Fibroblast of peridontal ligament (primary cell): Measurements from ENCODE around the gene ABCB11.
"Not testable (repeated sequence)": the region's sequence is repeated elsewhere in the genome, so short reads cannot be mapped to it uniquely, and the experiment has no call there.

Experiments used
- DNase-seq: peaks from one replicate; pipeline ENCODE4 v3.0.0-alpha.2; 2010; ENCODE audit errors: extremely low read depth

Gene ABCB11

DNA sequence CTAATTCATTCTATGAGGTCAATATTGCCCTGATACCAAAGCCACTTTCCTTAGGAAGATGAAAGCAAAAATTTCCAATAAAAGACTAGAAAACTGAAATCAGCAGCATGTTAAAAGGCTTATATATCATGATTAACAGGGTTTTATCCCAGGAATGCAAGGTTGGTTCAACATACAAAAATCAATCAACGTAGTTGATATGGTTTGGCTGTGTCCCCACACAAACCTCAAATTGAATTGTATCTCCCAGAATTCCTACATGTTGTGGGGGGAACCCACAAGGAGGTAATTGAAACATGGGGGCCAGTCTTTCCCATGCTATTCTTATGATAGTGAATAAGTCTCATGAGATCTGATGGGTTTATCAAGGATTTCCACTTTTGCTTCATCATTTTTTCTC, 11.7 kb upstream of the ABCB11 start:
- DNase-seq: no peak

DNA sequence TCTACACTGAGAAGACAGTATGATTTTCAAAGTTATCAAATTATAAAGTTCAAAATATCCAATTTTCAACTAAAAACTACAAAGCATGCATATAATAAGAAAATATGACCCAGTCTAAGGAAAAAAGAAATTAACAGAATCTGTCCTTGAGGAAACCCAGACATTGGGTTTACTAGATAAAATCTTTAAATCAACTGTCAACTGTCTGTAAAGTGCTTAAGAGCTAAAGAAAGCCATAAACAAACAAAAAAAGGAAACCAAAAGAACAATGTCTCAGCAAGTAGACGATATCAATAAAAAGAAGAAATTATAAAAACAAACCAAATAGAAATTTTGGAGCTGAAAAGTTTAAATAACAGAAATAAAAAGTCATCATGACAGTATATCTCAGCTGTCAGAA, 10.5 kb upstream of the ABCB11 start:
- DNase-seq: no peak

DNA sequence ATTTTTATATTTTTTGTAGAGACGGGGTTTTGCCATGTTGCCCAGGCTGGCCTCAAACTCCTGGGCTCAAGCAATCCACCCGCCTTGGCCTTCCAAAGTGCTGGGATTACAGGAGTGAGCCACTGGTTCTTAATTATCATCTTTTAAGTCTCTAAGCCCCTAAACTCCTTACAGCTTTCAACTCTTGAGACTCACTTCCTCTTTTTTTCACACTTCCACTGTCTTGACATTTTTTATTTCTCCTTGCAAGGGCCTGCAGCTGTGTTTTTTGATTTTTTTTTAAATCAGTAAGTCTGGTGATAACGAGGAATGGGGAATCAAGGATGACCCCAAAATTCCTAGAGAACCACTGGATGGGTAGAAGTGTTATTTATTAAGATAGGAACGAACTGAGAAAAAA, 8.6 kb upstream of the ABCB11 start:
- no peak for DNase-seq

DNA sequence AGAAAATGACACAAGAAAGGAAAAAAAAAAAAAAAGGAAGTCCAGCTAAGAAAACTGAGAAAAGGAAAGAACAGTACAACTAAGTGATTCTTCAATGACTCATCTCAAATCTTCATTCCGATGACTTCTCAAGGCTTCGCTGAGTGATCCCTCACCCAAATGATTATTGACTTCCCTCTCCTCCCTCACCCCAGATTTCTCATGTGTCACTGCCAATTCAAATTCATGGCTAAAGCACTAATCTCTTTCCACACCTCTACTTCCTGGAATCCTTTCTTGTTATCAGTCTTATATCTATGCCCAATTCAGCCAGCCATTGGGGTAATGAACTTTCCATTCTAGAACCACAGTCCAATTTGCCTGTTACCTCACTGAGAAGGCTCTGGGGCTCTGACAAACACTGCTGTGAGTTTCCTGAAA, 7.2 kb upstream of the ABCB11 start:
- peak; percentile 29 for DNase-seq

DNA sequence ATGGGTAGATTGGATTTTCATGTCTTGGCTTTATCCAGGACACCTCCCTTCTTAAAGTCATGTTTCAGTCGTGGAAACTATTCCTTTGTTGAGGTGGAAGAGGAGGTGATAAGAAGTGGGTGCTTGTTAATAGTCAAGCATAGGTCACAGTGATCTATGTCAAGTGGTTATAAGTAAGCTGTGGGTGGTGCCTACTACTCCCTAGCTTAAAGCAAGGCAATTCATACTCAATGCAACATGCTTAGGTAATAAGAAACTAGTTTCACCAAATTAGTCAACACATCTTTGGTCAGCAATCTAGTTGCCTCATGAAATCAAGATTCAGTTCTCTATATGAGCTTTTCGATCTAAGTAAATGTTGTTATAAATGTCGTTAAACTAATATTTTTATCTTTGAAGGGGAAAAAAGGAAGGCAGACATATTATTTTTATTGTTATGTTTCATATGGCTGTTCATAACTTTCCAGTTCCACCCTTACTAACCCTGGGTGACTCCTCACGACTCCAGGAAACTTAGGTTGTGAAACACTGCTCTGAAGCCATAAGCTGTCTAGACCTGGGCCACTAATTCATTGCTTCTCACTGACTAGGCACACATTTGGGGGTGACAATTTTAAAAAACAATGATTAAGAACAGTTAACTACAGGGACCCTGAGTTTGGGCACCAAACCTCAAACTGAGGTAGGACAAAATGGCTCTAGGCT, 5.8 kb upstream of the ABCB11 start:
- no peak for DNase-seq

- no peak for DNase-seq
These were observed 4.8 kb upstream of the ABCB11 start for GRCh38 chr2:169035887-169036286.

DNA sequence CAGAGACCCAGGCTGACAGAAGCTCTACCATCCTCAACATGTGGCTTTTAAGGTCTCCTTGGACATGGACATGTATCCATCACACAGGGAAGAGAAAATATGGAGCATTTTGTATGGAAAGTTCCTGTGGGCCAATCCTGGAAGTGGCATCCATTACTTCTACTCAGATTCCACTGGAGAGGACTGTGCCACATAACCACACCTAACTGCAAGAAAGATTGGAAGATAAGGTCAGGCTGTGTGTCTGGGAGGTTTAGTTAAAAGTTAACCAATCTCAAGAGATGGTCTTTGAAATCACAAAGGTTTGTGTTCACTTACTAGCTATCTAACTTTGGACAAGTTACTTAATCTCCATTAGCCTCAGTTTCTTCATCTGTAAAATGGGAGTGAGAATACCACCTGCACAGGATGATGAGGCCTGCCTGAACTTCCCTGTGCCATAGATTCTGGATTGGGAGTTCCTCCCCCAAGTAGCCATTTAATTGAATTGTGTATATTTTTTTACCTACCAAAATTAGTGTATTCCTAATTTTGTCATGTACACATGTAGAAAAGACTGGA, 3.9 kb upstream of the ABCB11 start:
- no peak for DNase-seq

GRCh38 chr2:169034256-169034655, 3.1 kb upstream of the ABCB11 start:
- DNase-seq: peak; percentile 1

GRCh38 chr2:169029341-169029740, 1.8 kb downstream of the ABCB11 start:
- no peak for DNase-seq

DNA sequence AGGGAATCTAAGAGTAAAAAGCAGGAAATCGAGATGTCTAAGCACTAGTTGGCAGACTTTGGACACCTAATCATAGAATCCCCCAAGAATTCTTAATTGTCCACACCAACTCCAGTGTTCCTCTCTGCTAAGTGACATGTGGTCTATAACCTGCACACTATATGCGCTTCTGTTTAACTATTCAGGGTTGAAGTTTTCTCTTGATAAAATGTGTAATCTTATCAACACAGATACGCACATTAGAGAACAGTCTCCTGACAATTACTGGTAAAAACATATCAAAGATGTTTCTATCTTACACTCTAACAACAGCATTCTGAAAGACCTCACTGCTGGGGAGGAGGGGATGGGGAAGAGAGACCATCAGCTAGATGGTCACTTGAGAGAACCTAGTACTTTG, 3.9 kb downstream of the ABCB11 start:
- DNase-seq: no peak

GRCh38 chr2:169026056-169026455, 5.1 kb downstream of the ABCB11 start:
- DNase-seq: no peak

DNA sequence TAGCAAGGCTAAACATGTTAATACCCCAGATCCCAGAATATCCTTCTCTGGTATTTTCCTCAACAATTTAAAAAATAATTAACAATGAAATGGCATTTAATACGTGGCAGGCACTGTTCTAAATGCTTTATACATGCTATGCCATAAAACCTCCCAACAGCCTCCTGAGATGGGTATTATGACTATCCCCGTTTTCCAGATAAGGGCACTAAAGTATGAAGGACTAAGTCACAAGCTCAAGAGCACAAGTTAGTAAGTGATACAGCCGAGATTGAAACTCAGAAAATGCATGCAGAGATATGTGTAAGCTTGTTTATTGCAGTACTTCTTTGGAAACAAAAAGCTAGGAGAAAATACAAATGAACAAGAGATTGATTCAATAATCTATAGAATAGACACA, 8.0 kb downstream of the ABCB11 start:
- no peak for DNase-seq

- no peak for DNase-seq
These were observed 12.7 kb downstream of the ABCB11 start for GRCh38 chr2:169018390-169018789.

DNA sequence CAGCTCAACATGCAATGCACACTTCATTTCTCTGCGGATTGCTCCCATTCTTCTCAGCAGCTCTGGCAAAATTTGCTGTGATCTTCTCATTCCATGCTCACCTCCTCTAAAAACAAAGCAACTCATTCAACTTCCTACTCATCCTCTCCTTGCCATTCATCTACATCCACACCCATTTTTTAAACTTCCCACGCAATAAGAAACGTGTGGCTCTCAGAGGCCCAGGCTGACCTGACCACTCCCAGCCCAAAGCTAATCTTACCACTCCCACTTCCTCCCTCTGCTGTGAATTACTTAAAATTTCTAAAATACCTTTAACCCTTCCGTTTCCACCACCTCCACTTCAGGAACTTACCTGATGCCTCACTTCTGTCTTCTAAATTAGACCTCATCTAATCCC, 15.2 kb downstream of the ABCB11 start:
- DNase-seq: no peak

- no peak for DNase-seq
These were observed 16.3 kb downstream of the ABCB11 start for GRCh38 chr2:169014780-169015179.

GRCh38 chr2:169013628-169014026, 17.5 kb downstream of the ABCB11 start:
- no peak for DNase-seq

DNA sequence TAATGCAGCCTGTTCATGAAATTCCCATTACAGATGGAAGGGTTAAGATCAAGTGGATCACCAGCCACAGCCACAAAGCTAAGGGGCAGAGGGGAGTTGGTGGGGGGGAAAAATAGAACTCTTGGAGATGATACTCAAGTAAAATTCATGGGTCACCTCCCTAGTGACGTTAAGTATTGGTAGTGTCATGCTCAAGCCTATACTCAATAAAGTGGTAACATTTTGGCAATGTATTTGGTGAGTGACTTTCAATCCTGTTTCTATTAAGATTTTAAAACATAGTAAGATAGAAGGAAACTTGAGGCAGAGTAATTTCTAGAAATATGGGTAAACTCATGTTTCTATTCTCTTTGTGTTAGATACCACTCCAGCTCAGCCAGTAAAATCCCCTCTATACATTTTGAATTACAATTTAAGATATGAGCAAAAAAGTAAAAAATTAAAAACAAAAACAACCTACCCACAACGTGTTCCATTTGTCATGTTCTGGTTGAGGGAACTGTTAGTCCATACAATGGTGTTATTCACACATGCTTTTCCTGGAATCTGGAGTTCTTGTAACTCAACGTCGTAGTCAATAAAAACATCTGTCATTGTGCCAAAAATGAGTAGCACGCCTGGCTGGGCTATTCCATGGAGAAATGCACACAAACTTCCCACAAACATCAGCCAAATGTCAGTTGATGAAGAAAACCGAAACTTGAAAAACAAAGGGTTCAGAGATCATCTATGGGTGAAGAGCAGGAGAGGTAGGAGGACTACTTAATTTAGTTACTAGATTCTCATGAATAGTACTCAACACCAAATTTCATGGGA, 18.1 kb downstream of the ABCB11 start:
- DNase-seq: no peak

DNA sequence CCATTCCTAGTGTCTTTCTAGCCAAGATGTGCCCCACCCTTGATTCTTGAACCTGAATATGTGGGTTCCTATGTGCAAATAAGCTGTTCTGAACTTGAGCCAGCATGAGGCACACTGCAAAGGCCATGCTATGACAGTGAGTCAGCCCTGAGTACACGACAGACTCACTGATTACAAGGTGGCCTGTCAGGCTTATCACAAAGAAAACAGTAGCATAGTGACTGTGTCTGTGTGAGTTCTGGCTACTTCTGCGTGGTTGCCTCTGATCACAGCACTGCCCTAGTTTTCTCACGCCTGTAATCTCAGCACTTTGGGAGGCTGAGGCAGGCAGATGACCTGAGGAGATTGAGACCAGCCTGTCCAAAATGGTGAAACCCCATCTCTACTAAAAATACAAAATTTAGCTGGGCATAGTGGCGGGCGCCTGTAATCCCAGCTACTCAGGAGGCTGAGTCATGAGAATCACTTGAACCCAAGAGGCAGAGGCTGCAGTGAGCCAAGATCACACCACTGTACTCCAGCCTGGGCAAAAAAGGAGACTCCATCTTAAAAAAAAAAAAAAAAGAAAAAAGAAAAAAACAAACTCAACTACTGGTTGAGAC, 18.8 kb downstream of the ABCB11 start:
- DNase-seq: not testable (repeated sequence)

DNA sequence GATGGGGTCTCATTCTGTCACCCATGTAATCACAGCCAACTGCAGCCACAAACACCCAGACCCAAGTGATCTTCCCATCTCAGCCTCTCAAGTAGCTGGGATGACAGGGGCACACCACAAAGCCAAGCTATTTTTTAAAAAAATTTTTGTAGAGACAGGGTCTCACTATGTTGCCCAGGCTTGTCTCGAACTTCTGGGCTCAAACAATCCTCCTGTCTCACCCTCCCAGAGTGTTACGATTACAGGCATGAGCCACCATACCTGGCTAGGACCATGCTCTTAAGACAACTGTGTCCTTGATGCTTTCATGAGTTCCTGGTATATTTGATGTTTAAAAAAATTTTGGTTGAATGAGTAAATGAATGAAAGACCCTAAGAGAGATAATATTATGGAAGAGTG, 19.4 kb downstream of the ABCB11 start:
- no peak for DNase-seq

DNA sequence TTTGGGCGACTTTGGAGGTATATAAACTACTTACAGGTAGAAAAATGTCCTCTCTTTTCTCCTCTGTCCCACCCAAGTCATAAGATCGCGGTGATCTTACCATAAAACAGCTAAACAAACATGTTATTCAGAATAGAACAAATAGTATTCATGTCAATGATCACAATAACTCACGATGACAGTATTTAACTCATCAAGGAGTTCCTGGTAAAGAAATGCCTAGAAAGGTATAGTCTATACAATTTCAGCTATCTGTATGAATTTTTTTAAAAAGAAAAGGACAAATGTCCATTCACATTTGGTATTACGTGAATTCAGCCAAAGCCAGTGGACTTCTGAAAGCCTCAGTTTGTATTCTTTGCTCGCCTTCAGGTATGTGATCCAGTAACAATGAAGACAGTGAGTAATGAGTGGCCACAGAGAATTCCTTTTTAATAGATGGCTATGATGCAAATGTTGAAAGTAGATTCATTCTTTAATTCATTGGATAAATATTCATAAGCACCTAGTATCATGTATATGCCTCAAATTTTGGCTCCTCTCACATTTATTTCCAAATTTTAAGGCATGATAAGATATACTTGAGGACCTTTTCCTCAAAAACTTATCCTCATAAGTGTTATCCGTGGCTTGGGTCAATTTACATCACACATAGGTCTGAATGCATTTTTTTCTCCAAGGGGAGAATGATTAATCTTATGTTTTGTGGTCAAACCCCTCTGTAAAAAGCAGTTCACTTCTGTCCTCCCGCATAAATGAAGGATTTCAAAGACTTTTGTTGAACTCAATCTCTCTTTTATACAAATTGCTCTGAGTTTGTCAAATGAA, 20.3 kb downstream of the ABCB11 start:
- DNase-seq: no peak

- no peak for DNase-seq
These were observed 21.1 kb downstream of the ABCB11 start for GRCh38 chr2:169009865-169010579.
